ENCODE measurements around the gene CACNA1B.

- TF ChIP-seq POLR2A (IDR thresholded peaks at IDR 0.05) (no peak), CTCF (IDR thresholded peaks at IDR 0.05 in 8 of 11, conservative IDR thresholded peaks at IDR 0.05 in 3 of 11) (no peak), POLR2AphosphoS5 (IDR thresholded peaks at IDR 0.05) (no peak)
These were observed 193.2 kb downstream of the CACNA1B start for GRCh38 chr9:138070815-138071214.

Measured in spleen (tissue), 7 donors.